ENCODE results near the gene STK17A.

STK17A gene

GRCh38 chr7:43582503-43583423 lies at the start of gene STK17A:
STK17A (plus strand) TSS chr7:43583108; CDS start chr7:43583244, 136 bp downstream.
- DNase-seq, result peak; percentile 94

DNA sequence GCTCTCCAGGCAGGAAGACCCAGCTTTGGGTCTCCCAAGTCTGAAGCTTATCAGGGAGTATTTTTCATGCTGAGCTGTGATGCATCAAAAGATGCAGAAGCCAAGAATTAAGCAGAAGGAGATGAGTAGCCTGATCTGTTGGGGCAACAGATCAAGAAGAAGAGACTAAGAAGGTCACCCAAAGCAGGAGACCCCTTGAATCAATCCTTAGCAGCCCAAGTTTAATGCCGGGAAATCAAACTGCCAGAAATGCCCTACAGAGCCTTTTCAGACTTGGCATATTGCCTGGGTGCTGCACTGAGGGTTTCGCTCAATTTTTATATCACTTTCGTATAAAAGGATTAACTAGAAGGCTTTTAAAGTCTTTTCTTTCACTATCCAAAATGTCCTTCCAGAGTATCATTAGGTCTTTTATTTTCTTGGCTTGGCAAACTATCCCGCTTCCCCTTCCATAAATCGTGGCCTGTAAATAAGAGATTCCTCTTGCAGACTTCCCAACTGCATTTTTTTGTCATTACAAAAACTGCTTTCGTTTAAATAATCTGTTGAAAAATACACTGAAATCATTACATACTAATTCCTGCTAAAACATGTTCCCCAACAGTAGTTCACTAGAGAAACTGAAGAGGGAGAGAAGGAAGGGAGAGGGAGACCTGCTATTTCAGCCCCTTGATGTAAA lies 49.0 kb upstream of the STK17A start:
- DNase-seq, result no peak

DNA sequence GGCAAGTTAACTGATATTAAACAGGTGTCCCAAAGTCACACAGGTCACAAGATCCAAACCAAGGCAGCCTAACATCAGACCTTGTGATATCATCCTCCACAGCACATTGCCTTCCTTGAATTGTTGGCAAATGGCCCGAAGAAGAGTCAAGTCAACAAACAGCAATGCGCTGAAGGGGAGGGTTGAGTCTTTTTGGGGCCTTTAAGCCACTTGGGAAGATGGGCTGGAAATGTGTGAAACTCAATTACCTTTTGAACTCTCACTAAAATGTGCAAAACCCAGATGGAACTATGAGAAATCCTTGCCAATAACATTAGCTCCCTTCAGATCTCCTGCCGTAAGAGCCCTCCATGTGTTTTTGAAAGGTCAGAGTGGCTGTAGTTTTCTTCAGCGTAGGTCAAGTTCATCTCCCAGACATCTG lies 47.9 kb upstream of the STK17A start:
- DNase-seq, result no peak

DNA sequence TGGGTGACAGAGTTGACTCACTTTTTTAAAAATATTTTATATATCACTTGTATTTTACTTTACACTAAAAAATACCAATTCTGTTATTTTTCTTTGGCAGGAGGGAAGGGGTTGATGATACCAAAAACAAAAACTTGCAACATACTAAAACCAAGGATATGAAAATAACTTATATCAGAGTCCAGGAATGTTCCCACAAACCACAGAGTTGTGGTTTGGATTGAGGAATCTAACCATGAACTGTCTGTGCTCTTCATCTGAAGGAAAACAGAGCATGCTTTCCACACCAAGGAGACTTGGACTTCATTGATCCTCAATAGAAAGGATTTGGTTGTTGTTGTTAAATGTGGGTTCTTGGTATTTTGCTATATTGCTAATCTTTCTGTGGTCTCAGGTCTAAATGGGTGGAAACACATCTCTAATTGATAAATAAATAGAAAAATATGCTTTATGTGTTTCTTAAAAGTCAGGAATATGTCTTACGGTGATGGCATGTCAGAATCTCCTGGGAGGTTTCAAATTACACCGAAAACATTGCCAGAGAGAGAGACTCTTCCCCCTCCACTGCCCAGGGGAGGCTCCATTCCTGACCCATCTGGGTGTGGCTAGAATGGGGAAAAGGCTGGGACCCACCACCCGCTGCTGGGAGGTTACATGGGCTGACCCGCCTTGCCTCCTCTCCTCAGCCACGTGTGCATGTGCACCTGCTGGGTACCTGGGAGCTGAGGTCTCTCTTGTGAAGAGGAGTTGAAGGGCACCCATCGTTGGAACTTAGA lies 46.9 kb upstream of the STK17A start:
- DNase-seq, result no peak

DNA sequence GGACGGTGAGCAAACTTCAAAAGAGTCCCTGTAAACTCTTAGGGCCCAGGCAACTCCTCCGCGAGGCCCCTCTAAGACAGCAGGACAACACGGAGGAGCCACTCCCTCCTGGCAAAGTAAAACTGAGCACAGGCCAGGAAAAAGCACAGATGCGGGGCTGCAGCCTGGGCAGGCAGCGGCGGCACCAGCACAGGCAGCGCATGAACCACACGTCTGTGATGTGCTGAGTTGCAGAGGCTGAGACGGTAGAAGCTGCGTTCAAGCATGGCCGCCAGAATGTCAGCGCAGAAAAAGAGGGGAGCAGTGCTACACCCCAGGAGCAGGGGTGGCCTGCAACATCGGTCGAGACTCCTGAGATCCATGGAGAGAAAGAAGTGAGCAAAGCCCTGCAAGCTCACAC lies 46.1 kb upstream of the STK17A start:
- DNase-seq, result no peak

DNA sequence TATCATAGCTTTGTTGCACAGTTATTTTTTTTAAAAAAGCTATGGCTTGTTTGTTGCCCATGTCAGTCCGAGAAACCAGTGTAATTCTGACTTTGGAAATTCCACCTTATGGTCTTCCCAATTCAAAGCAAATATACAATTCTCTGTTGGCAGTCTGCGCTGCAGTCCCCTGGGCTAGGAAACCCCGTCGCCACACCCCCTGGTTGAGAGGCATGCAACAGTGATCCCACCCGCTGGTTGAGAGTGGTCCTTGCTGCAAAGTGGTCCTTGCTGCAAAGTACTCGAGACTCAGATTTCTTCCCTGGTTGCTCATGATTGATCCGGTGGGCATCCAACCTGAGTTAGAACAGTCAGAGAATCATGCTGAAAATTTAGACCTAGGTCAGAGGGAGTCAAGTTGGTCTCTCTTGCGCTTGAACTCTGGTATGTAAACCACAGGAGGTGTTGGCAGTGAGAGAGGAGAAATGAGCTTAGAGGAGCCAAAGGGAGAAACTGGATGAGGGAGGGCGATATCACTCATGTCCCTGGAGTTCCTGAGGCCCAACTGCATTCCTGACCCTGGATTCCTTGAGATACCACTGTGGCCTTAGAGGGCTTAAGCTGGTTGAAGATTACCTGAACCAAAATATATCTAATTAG lies 45.0 kb upstream of the STK17A start:
- no peak for DNase-seq

DNA sequence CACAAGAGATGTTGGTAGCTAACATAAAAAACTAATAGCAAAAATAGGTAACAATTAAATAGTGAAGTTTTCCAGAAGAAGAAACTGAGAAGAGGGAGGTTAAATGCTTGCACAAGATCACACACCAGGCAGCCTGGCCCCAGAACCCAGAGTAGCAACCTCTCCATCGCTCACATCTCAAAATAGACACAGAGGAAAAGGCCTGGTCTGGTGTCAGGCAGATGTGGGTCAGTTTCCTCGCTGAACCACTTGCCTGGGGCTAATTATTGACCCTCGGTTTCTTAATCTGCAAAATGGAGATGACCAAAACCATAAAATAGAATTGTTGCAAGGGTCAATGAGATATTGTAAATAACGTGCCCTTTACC lies 44.5 kb upstream of the STK17A start:
- no peak for DNase-seq

GRCh38 chr7:43540471-43540870 lies 42.4 kb upstream of the STK17A start:
- DNase-seq, result no peak

GRCh38 chr7:43542716-43543115 lies 40.2 kb upstream of the STK17A start:
- DNase-seq, result no peak

GRCh38 chr7:43546231-43546630 lies 36.7 kb upstream of the STK17A start:
- no peak for DNase-seq

GRCh38 chr7:43550427-43550826 lies 32.5 kb upstream of the STK17A start:
- no peak for DNase-seq

DNA sequence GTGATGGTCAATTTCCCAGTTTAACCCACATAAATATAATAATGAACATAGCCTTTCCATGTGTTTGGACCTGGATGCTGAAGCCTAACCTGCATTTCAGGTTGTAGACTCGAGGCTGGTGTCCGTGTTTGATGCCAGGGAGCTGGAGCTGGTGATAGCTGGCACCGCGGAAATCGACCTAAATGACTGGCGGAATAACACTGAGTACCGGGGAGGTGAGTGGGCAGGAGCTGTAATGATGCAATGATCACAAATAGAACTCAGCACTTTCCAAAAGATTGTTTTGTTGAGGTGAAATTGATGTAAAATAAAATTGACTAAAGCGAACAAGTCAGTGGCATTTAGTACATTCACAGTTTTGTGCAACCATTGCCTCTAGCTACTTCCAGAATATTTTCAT lies 30.8 kb upstream of the STK17A start:
- DNase-seq, result no peak

DNA sequence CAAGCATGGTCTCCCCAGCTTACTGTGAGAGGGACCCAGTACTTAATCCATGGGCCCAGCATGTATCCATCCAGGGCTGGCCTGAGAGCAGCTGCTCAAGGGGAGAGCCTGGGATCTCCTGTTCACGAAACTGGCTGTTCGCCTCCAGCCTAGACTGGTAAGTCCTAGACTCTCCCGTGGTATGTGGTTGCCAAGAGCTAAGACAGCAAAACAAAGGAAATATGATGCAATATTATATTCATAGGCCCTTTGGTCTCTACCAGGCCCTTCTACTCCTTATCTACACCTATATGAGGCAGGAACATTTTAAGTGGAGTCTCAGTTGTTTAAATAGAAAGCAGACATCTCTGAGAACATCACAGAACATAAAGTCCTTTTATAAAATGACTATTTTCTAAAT lies 28.9 kb upstream of the STK17A start:
- no peak for DNase-seq

DNA sequence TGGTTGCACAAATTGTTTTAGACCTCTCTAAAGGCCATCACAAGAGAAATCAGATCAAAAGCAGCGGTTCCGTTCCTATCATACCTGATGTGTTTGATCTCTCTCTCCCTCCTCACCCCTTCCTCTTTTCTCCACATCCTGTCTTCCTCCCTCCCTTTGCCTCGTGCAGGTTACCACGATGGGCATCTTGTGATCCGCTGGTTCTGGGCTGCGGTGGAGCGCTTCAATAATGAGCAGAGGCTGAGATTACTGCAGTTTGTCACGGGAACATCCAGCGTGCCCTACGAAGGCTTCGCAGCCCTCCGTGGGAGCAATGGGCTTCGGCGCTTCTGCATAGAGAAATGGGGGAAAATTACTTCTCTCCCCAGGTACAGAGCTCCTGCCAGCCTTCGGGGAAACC lies 28.5 kb upstream of the STK17A start:
- no peak for DNase-seq

GRCh38 chr7:43557831-43558495 lies 24.9 kb upstream of the STK17A start:
- DNase-seq, result no peak

GRCh38 chr7:43559171-43559945 lies 23.6 kb upstream of the STK17A start:
- no peak for DNase-seq

- DNase-seq, result no peak
Observed at GRCh38 chr7:43559946-43560335, 23.0 kb upstream of the STK17A start.

GRCh38 chr7:43560742-43561330 lies 22.1 kb upstream of the STK17A start:
- no peak for DNase-seq

DNA sequence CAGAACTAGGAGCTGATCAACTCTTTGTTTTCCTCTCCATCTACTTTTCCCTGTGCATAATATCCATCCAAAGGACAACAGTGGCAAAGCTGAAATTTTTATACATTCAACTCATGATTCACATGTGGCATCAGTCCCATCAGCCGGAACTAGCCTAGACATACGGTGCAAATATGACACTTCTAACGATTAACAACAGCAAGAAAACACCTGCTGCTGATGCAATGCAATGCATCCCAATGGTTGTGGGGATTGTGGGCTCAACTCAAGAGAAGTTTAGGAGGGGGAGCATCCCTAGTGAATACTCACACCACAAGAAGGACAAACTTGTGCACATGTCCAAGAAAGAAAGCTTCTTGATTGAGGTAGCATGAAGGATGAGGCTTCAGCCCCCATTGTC lies 20.5 kb upstream of the STK17A start:
- no peak for DNase-seq

GRCh38 chr7:43565786-43566185 lies 17.1 kb upstream of the STK17A start:
- no peak for DNase-seq

DNA sequence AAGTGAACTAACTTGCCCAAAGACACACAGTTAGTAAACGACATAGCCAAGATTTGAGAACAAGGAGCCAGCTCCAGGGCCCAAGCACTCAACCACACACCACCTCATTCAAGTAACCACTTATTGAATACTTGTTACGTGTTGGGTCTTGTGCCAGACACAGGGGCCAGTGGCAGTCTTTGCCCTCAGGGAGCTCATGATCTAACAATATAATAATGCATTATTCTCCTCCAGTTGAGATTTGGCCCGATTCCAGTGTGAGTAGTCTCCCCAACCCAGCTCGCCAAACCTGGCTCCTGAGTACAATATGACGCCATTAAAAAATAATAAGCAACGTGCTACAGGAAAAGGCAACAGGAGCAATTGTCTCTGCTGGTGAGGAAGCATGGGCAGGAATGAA lies 14.4 kb upstream of the STK17A start:
- no peak for DNase-seq

Data from NCI-H1105 treated with DMSO at 0.1 percent for 48 hours (cell line).